HepG2 (cell line): ENCODE results near the gene PSMA4. TPM values are rescaled to one million over a fixed set of nuclear protein-coding genes. Genes with fewer than 3 reads are reported as not detected.

Experiments used
- HES4 ChIP-seq: sonication (generic); formaldehyde crosslinking; IDR thresholded peaks from 2 replicates; pipeline ENCODE4 v1.9.0; 2021; ENCODE audit warnings: mild to moderate bottlenecking, missing genetic modification reagents, borderline replicate concordance
- PBX2 ChIP-seq: IDR thresholded peaks from 2 replicates; pipeline ENCODE4 v1.6.1; 2016; ENCODE audit warnings: control low read depth
- PITX1 ChIP-seq: sonication (generic); formaldehyde crosslinking; IDR thresholded peaks from 2 replicates; pipeline ENCODE4 v1.5.1; 2020; ENCODE audit warnings: mild to moderate bottlenecking, missing genetic modification reagents
- RERE ChIP-seq: IDR thresholded peaks from 2 replicates; pipeline ENCODE4 v1.6.1; 2016; ENCODE audit warnings: low read depth, missing genetic modification reagents, missing compliant biosample characterization
- SPEN ChIP-seq: sonication (generic); formaldehyde crosslinking; IDR thresholded peaks from 2 replicates; pipeline ENCODE4 v1.5.1; 2020; ENCODE audit warnings: low read depth, mild to moderate bottlenecking, missing genetic modification reagents
- TMF1 ChIP-seq: sonication (generic); formaldehyde crosslinking; IDR thresholded peaks from 2 replicates; pipeline ENCODE4 v1.8.1; 2022; ENCODE audit warnings: low read depth, missing genetic modification reagents
- TOPORS ChIP-seq: sonication (generic); formaldehyde crosslinking; IDR thresholded peaks from 2 replicates; pipeline ENCODE4 v1.8.0; 2023; ENCODE audit warnings: mild to moderate bottlenecking, missing genetic modification reagents
- ZBTB40 ChIP-seq, 2 experiments: fragments of 450-650 bp in 1 of 2; sonication (generic) in 1 of 2; formaldehyde crosslinking in 1 of 2; IDR thresholded peaks; 2 replicates each; pipeline versions ENCODE4 v1.6.1 to v1.8.0; 2016 to 2022; ENCODE audit warnings: antibody characterized with exemption in 1 of 2, mild to moderate bottlenecking in 1 of 2, missing genetic modification reagents in 1 of 2
- ZNF225 ChIP-seq: sonication (generic); formaldehyde crosslinking; IDR thresholded peaks from 2 replicates; pipeline ENCODE4 v1.4.0; 2020; ENCODE audit warnings: mild to moderate bottlenecking, missing genetic modification reagents
- ZNF496 ChIP-seq: sonication (generic); formaldehyde crosslinking; IDR thresholded peaks from 2 replicates; pipeline ENCODE4 v1.8.1; 2023; ENCODE audit warnings: mild to moderate bottlenecking, moderate library complexity, missing genetic modification reagents; ENCODE audit not compliant: insufficient replicate concordance
- ZNF576 ChIP-seq: sonication (generic); formaldehyde crosslinking; IDR thresholded peaks from 2 replicates; pipeline ENCODE4 v1.4.0; 2020; ENCODE audit warnings: mild to moderate bottlenecking, missing genetic modification reagents
- ZNF75D ChIP-seq: sonication (generic); formaldehyde crosslinking; IDR thresholded peaks from 2 replicates; pipeline ENCODE4 v1.8.1; 2023; ENCODE audit warnings: missing genetic modification reagents, mild to moderate bottlenecking, borderline replicate concordance
- polyA plus RNA-seq, 8 experiments: library from polyadenylated mRNA; depleted of rRNA in 3 of 8; stranded (reverse) in 7 of 8; unstranded in 1 of 8; fragments of >200 nt; fragmentation: Illumina TruSeq in 4 of 8; extraction: Trizol in 4 of 8; gene quantifications; 2 replicates each; pipeline versions ENCODE4 v1.2.1 to v1.2.3, GENCODE V29; 2011 to 2016; ENCODE audit warnings: low read depth in 4 of 8, missing spikeins in 1 of 8, mixed read lengths in 1 of 8; ENCODE audit not compliant: insufficient read depth in 1 of 8
- total RNA-seq, 5 experiments: library from RNA; depleted of rRNA; stranded (reverse); fragments of >200 nt; fragmentation: Illumina TruSeq; extraction: Trizol; gene quantifications; 2 replicates each; pipeline ENCODE4 v1.2.3, GENCODE V29; 2016; ENCODE audit warnings: low read depth in 1 of 5

The PSMA4 gene
- total and polyA plus RNA-seq, 2 of the 13 experiments (the other 11 are each of a cell fraction or from before 2014, with no cell fraction given): 202 to 404 TPM

GRCh38 chr15:78540141-78540870 lies at the start of gene PSMA4 (continued):
- no peak for TF ChIP-seq ZBTB40 (IDR thresholded peaks at IDR 0.05)
- TF ChIP-seq ZBTB40 (CRISPR knock-in tag; IDR thresholded peaks at IDR 0.05): peak; percentile 69; the same call in 1 of the 2 replicates
- peak; percentile 50 for TF ChIP-seq TOPORS
- TF ChIP-seq ZNF576 (CRISPR knock-in tag): no peak
- TF ChIP-seq PITX1 (CRISPR knock-in tag): peak; percentile 56; the same call in 1 of the 2 replicates
- no peak for TF ChIP-seq RERE
- no peak for TF ChIP-seq ZNF75D
- no peak for TF ChIP-seq ZNF496 (CRISPR knock-in tag)
- TF ChIP-seq ZNF225: peak; percentile 82; the same call in 1 of the 2 replicates
- TF ChIP-seq SPEN (CRISPR knock-in tag): peak; percentile 79
- no peak for TF ChIP-seq PBX2 (CRISPR knock-in tag)
- TF ChIP-seq TMF1 (CRISPR knock-in tag): no peak
- no peak for TF ChIP-seq HES4
